ENCODE measurements around the gene PI3. TPM values are rescaled to one million over a fixed set of nuclear protein-coding genes. Genes with fewer than 3 reads are reported as not detected.

The PI3 gene
- total and polyA plus RNA-seq, 2 experiments from 2014 or later, result not detected

GRCh38 chr20:45189067-45189609 is 14.4 kb downstream of the PI3 start (continued):
- TF ChIP-seq CTCF (conservative IDR thresholded peaks at IDR 0.05; ENCODE audit: low read depth in 2 of 2) (no peak), ZNF331 (CRISPR knock-in tag; IDR thresholded peaks at IDR 0.05; ENCODE audit: low read depth) (no peak)

- H3F3A ChIP-seq (replicated peaks; ENCODE audit: low read depth), result no peaks in the 10 kb centered on the region
- H3K27ac Mint-ChIP-seq, result no peak overlapping the region
- H3K36me3 Mint-ChIP-seq (ENCODE audit: low read depth), result no peaks in the 10 kb centered on the region
- no peaks in the 10 kb centered on the region for H3K79me2 ChIP-seq (replicated peaks; ENCODE audit: insufficient read depth)
- H2AFZ ChIP-seq, result no peak overlapping the region; the same call in 1 of the 2 replicates
- DNase-seq (ENCODE audit: low spot score) (no peak), ATAC-seq (no peak)
- no peak overlapping the region for H3K27ac ChIP-seq (ENCODE audit: low read depth)
- no peaks in the 10 kb centered on the region for H4K20me1 ChIP-seq (replicated peaks; ENCODE audit: insufficient read depth)
- no peaks in the 10 kb centered on the region for H3K9me3 Mint-ChIP-seq
- H3K4me1 ChIP-seq (ENCODE audit: insufficient read depth), result no peaks in the 10 kb centered on the region
- no peak overlapping the region for H3K4me2 ChIP-seq
- H3K36me3 ChIP-seq (ENCODE audit: insufficient read depth), result no peaks in the 10 kb centered on the region
- no peaks in the 10 kb centered on the region for H3K27me3 ChIP-seq (ENCODE audit: insufficient read depth)
- 0 out of 2 replicates have a peak, but pooled peaks cover 3% of the 10 kb centered on the region for H3K9me2 ChIP-seq (ENCODE audit: insufficient read depth)
- H3K4me3 Mint-ChIP-seq, result no peak overlapping the region
- H3K27me3 Mint-ChIP-seq (ENCODE audit: insufficient read depth, low read depth, poor library complexity), result no peaks in the 10 kb centered on the region
- no peaks in the 10 kb centered on the region for H3K4me1 Mint-ChIP-seq
- H3K4me3 ChIP-seq, result no peak overlapping the region
- TF ChIP-seq ZNF462 (CRISPR knock-in tag; IDR thresholded peaks at IDR 0.05), result no peak
- TF ChIP-seq CREB1 (CRISPR knock-in tag; IDR thresholded peaks at IDR 0.05; ENCODE audit: low read depth), result no peak
- no peak for TF ChIP-seq ETS1 (IDR thresholded peaks at IDR 0.05)
- TF ChIP-seq EZH2 (IDR thresholded peaks at IDR 0.05; ENCODE audit: low read depth, unreplicated experiment), result no peak
- TF ChIP-seq CTCF (conservative IDR thresholded peaks at IDR 0.05; ENCODE audit: low read depth in 2 of 2), result no peak
- TF ChIP-seq EZH2phosphoT487 (IDR thresholded peaks at IDR 0.05; ENCODE audit: unreplicated experiment), result no peak
- TF ChIP-seq POLR2AphosphoS5 (IDR thresholded peaks at IDR 0.05; ENCODE audit: low read depth), result no peak
- TF ChIP-seq ZNF331 (CRISPR knock-in tag; IDR thresholded peaks at IDR 0.05; ENCODE audit: low read depth), result no peak
- no peak for TF ChIP-seq ZNF114 (CRISPR knock-in tag; IDR thresholded peaks at IDR 0.05)
- TF ChIP-seq STAT1 (IDR thresholded peaks at IDR 0.05; ENCODE audit: unreplicated experiment), result no peak
Observed at GRCh38 chr20:45189861-45190260, 15.2 kb downstream of the PI3 start.

Measured in GM23338 (cell line).